HL-60/S4 treated with phorbol 12-myristate 13-acetate at 8.2 ng/mL for 4 days and 3 days (cell line): Measurements from ENCODE around the gene ABCA8.

Experiments used
- in situ Hi-C: fragments of 300-500 bp; cut with MboI; formaldehyde crosslinking; loops from 2 replicates; pipeline ENCODE4 v1.15.0; 2022; ENCODE audit warnings: low sequenced_read_pairs

Gene ABCA8

GRCh38 chr17:68870161-68870826, 84.9 kb downstream of the ABCA8 start:
- in situ Hi-C loops, result no loop called here

GRCh38 chr17:68868708-68869107, 86.5 kb downstream of the ABCA8 start:
- in situ Hi-C loops, result no loop called here

- in situ Hi-C loops, result no loop called here
Observed at GRCh38 chr17:68867759-68868516, 87.3 kb downstream of the ABCA8 start.

DNA sequence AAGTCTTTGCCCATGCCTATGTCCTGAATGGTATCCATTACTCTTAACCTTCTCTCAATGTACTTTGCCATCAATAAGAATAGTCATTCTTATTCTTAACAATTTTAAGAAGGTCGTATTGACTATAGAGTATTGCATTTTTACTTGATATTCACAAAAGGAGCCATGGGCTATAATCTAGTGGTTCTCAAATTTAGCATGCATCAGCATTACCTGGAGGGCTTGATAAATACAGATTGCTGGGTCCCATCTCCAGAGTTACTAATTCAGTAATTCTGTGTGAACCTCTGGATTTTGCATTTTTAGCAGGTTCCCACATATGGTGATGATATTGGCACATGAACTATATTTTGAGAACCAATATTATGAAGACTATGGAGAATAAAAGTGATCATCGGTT, 89.6 kb downstream of the ABCA8 start:
- in situ Hi-C loops, result no loop called here

GRCh38 chr17:68863091-68863652, 92.0 kb downstream of the ABCA8 start:
- in situ Hi-C loops, result no loop called here

DNA sequence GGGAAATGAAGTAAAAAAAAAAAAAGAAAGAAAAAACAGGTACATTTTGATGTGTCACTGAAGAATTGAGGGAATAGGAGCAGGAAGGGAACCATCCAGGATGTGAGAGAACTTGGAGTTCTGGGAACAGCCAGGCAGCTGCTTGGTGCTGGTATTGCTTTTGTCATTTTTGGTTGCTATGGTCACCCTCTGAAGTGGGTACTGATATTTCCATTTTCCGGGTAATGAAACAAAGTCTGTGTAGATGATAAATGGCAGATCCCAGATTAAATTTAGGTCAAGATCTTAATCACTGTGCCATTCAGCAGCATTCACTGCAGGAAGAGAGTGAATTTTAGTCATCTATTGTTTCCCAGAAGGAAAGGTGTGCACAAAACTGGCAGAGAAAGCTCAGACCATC, 93.6 kb downstream of the ABCA8 start:
- in situ Hi-C loops, result no loop called here

DNA sequence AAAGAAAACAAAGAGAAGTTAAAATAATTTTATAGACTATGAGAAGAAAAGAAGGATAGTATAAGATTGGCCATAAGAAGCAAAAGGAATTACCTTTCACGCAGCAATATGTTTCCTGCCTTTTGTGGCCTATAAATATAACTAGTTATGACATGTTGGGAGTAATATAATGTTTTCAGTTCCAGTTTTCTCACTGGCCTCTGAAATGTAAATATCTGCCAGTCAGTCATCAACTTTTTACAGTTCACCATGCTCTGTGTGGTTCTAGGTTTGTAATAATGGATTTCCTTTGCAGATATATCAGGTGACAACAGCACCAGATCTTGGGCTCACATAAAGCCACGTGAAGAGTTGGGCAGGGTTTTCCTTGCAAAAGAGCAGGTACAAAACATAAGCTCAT, 94.3 kb downstream of the ABCA8 start:
- in situ Hi-C loops, result no loop called here

- in situ Hi-C loops, result no loop called here
Observed at GRCh38 chr17:68854452-68854851, 100.7 kb downstream of the ABCA8 start.

DNA sequence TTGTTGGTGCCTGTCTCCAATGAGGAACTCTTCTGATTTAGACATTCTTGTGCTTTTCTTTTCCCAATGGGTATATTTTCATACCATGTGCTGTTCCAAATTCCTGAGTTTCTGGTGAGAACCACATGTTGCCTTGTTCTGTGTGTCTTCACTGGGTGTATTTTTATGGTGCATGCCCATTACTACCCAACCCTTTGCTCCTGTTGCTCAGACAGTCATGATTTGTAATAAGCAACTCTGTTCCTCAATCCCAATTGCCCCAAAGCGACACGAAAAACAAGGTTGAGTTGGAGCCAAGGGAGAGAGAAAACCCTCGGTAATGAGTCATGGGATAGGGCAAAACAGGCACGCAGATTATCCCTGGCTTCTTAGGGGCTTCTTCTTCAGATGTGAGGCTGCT, 101.8 kb downstream of the ABCA8 start:
- in situ Hi-C loops, result no loop called here

DNA sequence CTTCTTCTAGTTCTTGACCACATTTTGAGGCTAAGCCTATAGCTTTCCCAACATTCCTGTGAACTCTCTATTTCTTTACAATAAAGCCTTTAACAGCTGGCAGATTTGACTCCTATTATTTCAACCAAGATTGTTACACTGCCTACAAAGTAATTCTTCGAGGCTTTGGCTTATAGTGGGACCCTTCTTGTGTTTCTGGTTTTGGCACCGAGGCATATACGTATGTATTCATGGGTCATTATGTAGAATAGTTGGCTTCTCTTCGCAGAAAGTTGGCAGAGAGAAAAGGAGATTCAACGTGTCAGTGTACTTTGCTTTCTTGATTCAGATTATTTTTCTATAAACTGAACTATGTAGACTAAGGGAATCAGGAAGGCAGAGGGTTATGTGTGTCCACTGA, 102.2 kb downstream of the ABCA8 start:
- in situ Hi-C loops, result no loop called here

GRCh38 chr17:68851890-68852289, 103.3 kb downstream of the ABCA8 start:
- in situ Hi-C loops, result no loop called here

DNA sequence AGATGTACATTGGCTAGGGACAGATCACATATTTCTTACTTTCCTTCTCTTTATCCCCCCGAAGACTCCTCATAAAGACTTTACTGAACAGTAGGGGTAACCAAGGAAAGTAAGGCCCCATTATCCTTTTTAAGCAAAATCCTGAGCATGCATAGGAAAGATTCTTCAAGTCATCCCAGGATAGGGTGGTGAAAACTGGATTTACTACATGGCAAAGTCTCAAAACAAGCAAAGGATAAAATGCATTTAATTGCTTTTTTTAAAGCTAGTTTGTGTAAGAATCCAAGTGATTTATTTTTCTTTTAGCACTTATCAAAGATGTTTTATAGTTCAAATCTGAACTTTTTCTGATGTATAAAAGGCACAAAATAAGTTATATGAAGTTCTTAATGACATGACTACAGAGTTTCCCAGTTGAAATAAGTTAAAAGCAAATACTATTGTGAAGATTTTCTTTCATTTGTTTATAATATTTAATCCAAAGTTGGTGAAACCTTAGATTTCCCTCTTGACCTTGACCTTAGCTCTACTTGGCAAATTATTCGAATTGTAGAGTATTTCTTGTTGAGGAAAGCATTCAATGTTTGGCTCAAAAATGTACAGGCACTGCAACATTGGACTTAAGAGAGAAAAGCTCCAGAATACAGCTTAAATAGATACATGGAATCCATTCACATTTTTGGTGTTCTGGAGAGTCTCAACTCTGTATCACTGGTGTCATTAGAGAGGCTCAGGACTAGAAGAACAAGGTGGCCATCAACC, 104.3 kb downstream of the ABCA8 start:
- in situ Hi-C loops, result no loop called here

- in situ Hi-C loops, result no loop called here
Observed at GRCh38 chr17:68849673-68850610, 105.2 kb downstream of the ABCA8 start.

GRCh38 chr17:68847711-68848110, 107.5 kb downstream of the ABCA8 start:
- in situ Hi-C loops, result no loop called here

- in situ Hi-C loops, result no loop called here
Observed at GRCh38 chr17:68843522-68843921, 111.7 kb downstream of the ABCA8 start.

- in situ Hi-C loops, result no loop called here
Observed at GRCh38 chr17:68840073-68840472, 115.1 kb downstream of the ABCA8 start.

DNA sequence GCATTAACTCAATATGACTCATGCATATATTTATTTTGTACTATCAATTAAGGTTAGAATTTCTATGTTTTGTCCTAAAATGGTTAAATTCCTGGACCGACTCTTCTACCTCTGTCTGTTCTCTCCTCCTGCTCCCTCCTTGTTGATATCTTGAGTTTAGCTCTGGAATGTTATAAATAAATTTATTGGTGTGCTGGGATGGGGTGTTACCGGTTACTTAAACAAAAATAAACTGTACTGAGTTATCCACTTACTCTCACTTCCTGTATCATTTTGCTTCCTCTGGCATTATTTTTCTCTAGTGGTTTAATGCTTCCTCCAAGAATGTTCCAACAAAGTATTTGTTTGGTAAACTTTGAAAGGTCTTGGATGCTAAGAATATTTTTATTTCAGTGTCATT, 120.1 kb downstream of the ABCA8 start:
- in situ Hi-C loops, result no loop called here

DNA sequence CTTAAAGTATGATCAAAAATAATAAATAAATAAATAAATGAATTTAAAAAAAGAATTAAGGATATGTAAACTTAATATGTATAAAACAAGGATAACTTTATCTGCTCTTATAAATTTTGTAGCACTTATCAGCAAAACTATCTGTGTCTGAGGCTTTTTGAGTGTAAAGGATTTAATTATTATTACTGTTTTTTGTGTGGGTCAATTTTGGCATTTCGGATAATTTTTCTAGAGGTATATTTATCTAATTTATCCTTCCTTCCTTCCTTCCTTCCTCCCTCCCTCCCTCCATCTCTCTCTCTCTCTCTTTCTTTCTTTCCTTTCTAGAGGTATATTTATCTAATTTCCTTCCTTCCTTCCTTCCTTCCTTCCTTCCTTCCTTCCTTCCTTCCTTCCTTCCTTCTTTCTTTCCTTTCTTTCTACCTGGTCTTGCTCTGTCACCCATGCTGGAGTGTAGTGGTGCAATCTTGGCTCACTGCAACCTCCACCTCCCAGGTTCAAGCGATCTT, 120.8 kb downstream of the ABCA8 start:
- in situ Hi-C loops, result no loop called here

GRCh38 chr17:68832109-68832802, 122.9 kb downstream of the ABCA8 start:
- in situ Hi-C loops, result no loop called here

- in situ Hi-C loops, result no loop called here
Observed at GRCh38 chr17:68831170-68831569, 124.0 kb downstream of the ABCA8 start.
